Stimulated activated CD4-positive, alpha-beta T cell treated with anti-CD3 and anti-CD28 coated beads, Interleukin-2, amount 100 ng/mL, for 48 hours (primary cell): ENCODE data around the gene LRP5.
A peak's percentile ranks its signal among the peaks of the same experiment; 100 is the strongest.

Source experiments
- DNase-seq, 2 donors: peaks; one replicate each; pipeline ENCODE4 v3.0.0-alpha.2; 2020

Gene LRP5

DNA sequence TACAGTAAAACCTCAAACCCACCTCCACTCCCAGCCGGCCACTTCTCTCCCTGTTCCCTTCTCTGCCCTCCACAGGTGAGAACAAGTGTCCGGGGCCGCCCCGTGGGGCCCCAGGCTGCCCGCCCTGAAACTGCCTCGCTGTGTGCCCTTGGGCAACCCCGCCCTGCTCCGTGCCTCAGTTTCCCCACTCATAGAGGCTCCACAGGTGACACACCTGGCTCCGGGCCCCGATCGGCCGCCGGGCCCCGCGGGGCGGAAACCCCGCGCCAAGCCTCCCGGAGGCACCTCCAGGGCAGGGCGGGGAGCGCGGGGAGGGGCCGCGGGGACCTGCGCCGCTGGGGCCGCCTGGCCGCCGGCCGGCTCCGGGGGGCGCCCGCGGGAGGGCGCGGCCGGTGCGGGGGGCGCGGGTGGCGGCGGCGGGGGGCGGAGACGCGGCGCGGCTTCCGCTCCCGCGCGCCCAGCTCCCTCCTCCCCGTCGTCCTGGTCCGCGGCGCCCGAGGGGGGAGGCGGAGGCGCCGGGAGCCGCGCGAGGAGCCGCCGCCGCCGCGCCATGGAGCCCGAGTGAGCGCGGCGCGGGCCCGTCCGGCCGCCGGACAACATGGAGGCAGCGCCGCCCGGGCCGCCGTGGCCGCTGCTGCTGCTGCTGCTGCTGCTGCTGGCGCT lies at the start of gene LRP5:
TSS of gene LRP5 (plus strand) at position 475 of the 663 bp plus-strand sequence. CDS start at position 599, 124 bp downstream.
- DNase-seq: no peak

DNA sequence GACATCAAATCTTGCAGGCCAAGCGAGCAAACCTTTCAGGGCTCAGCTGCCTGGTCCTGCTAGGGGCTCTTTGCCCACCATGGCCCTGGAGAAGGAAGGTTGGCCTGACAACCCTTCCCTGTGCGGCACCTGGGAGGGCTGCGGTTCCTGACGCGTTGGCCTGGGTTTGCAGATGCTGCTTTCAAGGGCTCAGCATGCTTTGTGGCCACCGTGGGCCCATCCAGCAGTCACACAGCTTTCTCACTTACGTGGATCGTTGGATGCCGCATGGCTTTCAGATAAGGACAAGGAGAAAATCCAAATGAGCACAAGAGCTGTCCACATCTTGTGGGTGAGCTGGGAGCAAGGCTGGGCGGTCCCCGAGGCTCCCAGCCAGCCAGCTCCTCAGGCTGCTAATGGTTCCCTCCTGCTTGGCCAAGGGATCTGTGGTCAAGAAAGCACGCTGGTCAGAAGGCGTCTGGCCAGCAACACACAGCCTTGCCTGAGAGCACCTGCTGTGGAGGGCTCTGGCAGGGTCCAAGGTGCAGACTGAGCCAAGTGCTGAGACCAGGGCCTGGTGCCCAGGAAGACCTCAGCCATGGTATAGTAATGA lies 48.9 kb upstream of the LRP5 start:
- DNase-seq: no peak

DNA sequence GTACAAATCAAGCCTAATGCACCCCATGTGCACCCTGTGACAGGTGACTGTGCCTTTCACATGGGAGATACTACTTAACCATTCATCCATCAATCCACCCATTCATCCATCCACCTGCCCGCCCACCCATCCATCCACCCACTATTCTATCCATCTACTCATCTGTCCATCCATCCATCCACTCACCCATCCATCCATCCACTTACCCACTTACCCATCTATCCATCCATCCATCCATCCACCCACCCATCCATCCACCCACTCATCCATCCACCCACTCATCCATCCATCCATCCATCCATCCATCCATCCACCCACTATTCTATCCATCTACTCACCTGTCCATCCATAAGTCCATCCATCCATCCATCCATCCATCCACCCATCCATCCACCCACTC lies 48.1 kb upstream of the LRP5 start:
- no peak for DNase-seq

DNA sequence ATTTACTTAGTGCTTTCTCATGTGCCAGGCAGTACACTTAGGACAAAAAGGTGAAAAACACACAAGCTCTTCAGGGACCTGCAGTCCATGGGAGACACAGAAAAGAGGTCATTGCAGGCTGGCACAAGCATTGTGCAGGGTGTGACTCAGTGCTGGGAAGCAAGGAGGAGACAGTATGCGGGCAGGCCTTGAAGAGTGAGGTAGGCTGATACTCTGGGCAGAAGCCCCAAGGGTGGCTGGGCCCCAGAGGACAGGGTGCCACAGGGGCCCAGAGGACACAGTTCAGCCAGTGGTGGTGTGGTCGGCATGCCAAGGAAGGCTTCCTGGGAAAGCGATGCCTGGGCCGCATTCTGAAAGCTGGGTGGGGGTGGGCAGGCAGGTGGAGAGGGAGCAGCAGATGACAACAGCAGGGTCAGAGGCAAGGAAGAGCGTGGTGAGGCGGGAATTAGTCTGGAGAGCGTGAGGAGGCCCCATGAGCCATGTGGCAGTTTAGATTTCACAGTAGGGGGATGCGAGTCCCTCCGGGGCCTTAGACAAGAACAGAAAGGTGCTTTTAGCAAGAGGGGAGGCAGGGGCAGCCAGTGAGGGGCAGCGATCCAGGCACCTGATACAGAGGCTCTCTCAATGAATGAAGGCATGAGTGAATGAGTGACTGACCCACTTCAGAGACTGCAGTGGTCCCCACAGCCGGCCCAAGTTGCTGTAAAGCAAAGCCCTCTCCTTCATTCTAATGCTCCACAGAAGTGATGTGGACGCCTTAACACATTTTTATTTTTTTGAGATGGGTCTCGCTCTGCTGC lies 47.5 kb upstream of the LRP5 start:
- DNase-seq: no peak

DNA sequence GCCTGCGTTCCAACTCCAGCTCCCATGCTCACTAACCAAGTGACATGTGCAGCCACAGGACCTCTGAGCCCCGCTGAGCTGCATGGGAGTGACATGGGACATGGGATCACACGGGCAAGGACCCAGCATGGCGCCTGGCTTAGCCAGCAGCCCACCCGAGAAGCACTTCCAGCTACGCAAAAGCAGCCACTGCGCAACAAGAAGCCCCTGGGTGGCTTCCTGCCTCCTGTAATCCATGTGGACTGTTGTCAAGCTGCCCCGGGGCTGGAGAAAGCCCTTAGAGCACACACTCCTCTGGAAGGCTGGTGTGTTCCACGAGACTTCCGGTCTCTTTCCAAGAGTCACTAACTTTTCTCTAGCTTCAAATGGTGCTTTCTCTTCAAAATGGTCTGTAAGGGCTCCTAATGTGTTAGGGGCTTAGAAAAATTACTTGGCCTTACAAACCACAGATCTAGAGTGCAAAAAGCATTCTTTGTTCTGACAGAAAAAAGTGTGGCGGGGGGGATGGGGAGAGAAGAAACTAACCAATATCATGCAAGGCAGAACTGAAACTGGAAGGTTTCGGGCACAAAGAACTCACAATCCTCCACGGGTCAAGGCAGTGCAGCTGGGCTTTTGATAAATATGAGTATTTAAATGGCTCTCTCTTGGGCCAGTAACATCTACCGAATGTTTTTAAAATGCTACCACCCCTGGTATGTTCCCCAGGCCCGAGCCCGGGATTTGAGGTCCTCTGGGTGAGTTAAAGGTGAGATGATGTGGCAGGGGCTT lies 46.1 kb upstream of the LRP5 start:
- DNase-seq: no peak

DNA sequence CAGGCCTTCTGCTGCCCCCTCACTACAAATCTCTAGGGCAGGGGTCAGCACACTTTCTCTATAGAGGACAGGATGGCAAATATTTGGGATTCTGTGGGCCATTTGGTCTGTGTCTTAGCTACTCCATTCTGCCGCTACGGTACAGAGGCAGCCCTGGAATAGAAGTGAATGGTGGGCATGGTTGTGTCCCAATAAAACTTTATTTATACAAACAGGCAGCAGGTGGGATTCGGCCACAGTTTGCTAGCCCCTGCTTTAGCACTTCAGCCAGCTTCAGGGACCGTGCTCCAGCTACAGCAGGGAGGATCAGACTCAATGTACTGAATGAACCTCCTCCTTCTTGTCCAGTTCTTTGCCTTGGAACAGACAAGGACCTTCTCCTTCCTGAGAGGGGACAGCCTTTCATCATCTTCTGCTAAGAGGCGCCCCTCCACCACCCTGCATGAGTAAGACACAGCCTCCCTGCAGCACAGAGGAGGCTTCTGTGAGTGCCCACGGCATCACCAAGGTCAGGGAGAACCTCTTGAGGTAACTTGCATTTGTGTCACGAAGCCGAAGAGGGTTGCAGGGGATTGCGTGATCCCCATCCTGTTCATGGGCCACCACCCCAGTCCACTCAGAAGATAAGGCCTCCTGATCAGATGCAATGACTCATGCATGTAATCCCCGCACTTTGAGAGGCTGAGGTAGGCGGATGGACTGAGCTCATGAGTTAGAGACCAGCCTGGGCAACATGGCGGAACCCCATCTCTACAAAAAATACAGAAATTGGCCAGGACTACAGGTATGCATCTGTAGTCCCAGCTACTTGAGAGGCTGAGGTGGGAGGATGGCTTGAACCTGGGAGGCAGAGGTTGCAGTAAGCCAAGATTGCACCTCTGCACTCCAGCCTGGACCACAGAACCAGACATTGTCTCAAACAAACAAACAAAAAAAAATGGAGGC lies 45.2 kb upstream of the LRP5 start:
- DNase-seq: no peak

DNA sequence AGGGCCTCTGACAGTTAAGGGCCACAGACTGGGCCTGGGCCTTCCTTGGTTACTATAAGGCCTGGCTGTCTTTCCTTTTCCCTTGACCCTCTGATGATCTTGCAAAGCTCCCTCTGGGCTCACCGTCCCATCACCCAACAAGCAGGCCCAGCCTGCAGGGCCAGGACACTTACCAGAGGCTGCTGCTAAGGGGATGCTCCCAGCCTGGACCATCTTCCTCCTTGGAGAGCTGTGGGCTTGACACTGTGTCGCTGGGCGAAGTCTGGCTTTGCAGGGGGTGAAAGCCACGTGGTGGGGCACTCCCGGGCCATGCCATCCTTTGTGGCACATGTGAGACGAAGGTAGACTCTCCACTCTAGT lies 44.5 kb upstream of the LRP5 start:
- DNase-seq: no peak

DNA sequence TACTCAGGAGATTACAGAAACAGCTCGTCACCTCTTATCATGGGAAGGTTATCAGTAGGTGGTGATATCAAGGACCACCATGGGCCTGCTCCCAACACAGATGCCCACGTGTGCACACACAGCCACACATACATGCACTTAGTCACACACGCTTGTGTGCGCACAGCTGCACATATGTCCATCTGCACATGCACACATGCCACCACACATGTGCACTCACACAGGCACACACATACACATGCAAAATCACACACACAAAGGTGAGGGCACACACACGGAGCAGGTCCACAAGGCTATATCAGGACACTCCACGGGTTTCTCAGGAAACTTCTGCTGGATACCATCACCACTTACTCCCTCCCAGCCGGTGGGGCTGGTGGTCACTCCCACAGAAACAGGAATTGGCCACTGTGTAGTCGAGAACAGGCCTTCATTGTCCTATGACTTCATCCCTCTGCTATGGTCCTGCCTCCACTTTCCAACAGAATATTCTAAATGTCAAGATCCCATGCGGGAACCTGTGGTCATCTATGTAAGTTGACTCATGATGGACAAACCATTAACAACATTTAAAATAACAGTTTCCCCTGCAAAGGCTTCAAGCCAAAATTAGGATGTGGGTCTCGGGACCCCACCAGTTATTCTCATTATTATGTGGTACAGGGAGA lies 42.8 kb upstream of the LRP5 start:
- DNase-seq: no peak

DNA sequence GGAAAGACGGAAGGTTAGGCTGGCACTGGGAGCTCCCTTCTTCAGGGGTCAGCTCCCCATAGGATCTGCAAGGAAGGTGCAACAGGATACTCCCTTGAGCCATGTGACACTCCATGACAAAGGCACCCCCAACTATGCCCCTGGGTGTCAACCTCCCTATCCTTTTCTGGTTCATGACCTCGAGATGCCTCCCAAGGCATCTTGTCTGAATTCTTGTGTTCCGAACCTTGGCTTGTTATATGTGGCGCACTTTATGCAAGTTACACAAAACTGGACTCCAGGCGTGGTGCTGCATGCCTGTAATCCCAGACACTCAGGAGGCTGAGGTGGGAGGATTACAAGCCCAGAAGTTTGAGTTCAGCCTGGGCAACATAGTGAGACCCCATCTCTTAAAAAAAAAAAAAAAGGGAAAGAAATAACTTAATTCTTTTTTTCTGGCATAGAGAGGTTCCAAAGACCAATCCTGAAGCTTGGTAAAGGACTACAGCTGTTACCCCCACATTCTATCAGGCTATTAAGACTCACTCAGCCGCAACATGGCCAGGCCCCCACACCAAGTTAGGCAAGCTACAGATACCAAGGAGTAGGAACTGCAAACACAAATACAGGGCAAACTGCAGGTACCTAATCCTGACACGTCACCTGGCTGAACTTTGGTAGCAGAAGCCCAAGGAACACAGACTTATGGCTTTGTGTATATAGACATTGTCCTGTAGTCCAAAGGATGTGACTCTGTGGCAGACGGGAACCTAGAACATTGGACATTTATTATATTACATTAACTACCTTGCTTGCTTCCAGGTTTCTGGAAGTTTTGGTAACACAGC lies 42.0 kb upstream of the LRP5 start:
- no peak for DNase-seq

DNA sequence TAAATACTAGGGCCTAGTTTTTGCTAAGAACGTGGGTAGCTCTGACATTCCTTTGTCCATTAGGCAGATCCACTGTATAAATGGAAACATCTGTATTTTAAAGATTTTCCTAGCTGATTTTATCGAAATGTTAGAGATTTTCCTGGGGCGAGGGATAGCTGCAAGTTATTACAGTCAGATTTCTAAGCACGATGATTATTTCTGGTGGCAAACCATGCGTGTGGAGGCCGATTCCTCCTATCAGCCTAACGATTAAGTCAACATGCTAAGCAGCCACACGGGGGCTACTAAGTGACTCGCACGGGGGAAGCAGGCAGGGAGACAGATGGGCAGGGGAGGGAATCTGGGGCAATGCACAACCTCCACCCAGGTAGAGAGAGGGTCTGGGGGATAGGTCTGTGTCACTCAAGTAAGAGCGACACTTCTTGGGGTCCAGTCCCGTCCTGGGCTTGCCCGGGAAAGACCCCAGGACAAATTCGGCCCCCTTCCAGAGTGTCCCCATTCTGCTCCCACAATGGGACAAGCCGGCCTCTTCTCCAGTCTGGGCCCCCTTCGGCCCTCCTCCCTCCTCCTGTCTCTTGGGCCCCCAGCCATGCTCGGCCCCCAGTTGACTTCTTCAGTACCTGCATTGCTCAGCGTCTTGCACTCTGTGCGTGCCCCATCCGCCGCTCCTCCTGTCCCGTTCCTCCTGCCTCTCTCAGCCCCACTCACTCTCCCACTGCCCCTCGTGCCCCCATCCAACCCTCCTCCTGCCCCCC lies 41.2 kb upstream of the LRP5 start:
- peak; percentile 44 to 48 for DNase-seq

DNA sequence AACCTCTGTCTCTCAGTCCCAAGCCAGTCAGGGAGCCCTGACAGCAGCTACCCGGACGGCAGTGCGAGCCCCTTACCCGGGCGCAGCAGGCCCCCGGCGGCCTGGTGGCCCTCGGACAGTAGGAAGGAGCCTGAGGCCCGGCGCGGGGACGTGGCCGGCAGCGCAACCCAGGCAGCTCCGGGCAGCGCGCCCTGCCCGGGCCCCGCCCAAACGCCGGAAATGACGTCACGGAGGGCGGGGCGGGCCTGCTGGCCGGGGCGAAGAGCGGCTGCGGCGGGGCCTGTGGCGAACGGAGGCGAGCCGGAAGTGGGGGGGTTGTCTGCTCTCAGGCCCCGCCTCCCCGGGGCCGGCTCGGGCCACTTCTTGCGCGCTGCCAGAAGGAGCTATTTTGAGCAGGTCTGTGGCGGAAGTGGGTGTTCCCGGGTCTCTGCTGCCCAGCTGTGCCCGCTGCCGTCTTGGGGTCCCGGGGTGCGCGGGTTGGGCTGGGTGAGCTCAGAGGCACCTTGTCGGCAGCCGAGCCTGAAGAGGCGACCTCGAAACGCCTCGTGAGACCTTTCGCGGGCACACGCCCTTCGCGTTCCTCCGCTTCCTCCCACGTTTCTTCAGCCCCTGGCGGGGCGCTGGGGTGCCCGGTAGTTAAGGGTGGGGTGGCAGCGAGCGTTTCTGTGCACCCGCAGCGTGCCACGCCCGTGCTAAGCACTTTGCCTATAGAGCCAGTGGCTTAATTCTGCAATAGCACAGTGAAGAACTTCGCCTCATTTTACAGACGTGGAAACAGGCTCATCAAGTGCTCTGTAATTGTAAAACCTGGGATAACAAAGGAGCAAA lies 40.4 kb upstream of the LRP5 start, which contains the start of gene C11orf24:
TSS of gene C11orf24 (minus strand) at position 193 of the 828 bp plus-strand sequence. CDS start 8,206 bp downstream, outside the sequence.
- peak; percentile 90 to 95 for DNase-seq

DNA sequence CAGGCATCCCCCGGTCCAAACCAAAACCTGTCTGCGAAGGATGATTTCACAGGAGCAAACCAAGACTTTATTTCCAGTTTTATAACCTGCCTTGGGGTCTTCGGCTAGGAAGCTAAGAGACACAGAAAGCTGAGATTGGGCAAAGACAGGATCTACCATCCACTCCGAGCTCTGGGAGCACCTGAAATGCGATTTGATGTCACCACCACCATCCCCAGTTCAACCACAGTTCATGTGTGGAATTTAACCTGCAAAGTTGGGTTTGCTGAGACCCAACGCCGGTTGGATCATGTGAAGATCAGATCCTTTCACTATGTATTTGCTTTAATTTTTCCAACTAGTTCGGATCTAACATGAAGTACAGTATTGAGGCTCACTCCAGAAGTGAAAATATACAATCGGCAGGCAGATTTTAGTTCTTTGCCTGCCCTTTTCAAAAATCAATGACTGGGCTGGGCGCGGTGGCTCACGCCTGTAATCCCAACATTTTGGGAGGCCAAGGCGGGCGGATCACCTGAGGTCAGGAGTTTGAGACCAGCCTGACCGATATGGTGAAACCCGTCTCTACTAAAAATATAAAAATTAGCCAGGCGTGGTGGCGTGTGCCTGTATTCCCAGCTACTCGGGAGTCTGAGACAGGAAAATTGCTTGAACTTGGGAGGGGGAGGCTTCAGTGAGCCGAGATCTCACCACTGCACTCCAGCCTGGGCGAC lies 39.2 kb upstream of the LRP5 start:
- DNase-seq: no peak

DNA sequence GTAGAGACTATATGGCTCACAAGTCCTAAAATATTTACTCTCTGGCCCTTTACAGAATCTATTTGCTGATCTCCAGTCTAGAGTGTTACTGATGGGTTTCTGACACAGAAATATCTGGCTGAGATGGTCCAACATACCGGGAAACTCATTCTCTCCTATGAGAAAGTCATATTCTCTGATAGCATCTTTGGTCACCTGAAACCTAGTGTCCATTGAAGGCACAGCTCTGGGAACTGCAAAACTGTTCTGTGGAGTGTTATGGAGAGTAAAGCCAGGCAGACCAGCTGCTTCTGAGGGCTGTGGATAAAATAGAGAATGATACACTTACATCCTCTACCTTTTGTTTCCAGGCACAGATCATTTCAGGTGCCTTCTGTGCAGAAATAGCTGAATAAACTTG lies 38.1 kb upstream of the LRP5 start:
- DNase-seq: no peak

DNA sequence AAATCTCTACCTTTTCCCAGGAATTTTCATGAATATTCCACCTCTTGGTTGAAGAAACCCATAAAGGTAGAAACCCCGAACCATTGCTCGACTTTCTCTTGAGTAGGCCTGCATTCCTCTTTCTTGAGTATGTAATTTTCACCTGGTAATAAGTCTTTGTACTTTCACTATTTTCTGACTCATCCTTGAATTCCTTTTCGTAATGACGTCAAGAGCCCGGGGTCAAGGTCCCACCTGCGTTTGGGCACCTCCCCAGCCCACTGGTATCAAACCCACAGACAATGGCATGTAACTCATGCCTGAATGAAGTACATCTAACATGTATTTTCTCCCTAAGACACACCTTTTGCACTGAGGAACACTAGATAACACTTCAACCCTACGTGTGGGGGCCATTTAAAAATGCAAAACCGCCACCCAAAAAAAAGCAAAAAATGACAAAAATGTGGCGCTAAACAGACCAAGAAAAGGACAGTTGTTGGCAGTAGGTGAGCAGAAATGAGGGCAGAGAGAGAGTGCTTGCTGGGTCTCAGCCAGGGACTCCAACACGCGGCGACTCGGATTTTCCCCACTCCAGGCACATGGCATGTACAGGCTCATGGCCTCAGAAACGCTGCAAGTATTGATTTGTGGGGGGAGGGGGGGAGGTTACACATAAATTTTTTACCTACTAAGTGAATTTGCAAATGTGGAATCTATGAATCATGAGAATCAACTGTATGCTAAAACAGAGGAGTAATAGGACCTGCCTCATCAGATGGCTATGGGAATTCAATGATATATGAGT lies 36.5 kb upstream of the LRP5 start:
- no peak for DNase-seq

DNA sequence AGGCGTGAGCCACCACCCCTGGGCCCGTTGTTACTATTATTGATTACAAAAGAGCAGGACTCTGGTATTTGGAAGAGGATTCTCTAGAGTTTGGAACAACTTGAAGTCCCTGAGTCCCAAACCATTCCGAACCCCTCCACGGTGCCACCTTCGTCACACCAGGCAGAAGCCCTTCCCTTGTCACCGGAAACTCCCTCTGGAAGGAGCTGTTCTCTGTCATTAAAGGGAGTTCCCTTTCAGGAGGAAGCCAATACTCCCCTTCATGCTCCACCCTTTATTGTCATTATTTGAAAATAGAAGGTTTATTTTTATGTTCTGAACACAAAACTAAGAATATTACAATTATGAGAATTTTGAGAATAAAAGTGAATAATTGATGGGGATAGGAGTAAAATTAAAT lies 35.5 kb upstream of the LRP5 start:
- DNase-seq: no peak

DNA sequence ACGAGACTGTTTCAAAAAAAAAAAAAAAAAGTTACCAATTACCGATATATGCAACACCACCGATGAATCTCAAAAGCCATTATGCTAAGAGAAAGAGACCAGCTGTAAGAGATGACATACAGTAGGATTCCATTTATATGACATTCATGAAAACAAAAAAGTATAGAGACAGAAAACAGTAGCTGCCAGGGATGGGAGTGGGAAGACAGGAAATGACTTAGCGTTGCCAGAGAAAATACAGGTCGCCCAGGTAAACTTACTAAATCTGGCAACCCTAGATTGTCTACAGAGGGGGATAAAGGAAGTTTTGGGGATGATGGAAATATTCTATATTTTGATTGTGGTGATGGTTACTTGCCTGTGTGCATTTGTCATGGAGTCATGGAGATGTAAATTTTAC lies 32.7 kb upstream of the LRP5 start:
- no peak for DNase-seq

DNA sequence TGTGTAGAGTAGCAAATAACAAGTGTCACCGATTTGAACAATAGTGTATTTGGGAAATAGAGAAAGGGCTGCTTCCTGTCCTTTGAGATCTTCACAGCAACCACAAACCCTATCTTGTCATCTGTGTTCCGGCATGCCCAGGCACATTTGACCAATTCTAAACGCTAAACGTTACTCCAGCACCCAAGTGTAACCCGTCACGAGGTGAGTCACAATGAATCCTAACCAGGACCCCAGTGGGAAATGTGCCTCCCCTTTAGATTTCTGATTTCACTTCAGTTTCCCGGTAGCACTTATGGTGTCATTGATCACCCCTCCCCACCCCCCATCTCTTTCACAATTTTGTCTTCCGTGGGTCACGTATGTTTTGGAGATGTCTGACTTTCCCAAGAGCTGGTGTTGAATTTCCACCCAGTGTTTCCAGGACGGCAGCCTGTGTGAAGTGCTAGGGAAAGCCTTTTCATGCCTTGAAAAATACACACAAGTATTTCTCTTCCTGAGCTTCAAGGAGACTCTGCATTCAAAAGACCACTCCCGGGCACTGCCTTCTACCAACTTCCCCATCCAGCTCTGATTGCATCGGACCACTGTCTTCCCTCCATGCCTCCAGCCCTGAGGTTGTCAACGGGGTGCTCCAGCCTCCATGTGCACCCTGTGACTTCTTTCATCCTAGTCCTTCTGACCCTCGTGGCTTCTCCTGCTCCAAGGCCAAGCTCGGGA lies 30.1 kb upstream of the LRP5 start:
- peak; percentile 30 to 32 for DNase-seq
